ENCODE data around the gene AADACL2.
"Not testable (repeated sequence)": the region's sequence is repeated elsewhere in the genome, so short reads cannot be mapped to it uniquely, and the experiment has no call there.

AADACL2 gene

GRCh38 chr3:151766454-151766853 is 32.7 kb downstream of the AADACL2 start:
- no peak for DNase-seq

DNA sequence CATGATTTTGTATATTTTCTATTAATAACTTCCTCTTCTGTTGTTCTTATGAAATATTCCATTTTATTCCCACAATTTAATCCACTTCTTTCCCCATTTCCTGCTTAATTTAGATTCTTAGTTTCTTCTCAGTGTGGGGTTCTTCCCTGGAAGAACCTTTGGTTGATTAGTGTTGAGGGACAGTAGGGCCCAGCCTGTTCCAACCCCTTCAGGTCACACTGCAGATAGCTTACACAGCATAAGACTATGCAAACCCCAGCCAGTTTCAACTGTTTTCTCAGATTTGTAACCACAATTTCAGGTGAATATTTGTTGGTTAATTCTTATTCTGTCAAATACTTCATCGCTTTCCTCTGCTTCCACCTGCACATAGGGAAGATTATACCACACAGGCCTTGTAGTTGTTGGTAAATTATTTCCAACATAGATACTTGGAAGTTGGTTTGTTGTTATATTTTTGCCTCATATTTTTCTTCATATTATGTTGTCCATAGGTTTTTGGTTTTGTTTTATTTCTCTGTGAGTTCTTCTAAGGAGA is 34.7 kb downstream of the AADACL2 start:
- DNase-seq: peak in 1 of 4 experiments; percentile 26

DNA sequence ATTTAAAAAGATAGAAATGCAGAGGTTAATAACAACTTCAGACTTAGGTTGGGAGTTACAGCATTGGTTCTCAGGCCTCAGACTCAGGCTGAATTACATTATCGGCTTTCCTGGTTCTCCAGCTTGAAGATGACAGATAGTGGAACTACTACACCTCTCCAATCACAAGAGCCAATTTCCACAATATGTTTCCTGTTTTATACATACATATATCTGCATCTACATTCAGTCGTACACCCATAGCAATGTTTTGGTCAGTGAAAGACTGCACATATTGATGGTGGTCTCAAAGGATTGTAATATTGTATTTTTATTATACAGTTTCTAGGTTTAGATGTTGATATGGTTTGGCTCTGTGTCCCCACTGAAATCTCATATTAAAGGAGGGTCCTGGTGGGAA is 35.4 kb downstream of the AADACL2 start:
- no peak for DNase-seq

DNA sequence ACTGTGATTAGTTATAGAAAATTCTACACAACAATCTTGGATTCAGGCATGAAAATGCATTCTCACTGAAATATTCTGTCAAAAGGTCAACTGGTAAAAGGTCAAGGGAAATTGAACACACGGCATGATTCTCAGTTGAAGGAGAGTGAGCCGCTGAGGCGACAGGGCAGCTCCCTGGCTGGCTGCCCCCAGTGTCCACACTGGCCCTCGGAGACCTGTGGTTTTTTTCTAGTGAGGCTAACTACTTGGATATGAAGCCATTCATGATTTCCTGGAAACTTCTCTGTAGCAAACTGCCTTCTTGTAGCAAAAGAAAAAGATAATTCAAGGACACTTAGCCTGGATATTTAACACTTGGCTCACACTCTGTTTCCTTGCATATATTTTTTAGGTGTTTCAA is 37.2 kb downstream of the AADACL2 start:
- peak in 1 of 4 experiments; percentile 3 for DNase-seq

GRCh38 chr3:151772825-151773480 is 39.2 kb downstream of the AADACL2 start:
- no peak for DNase-seq

- DNase-seq: no peak
Measured at GRCh38 chr3:151774235-151774634, 40.5 kb downstream of the AADACL2 start.

GRCh38 chr3:151774910-151775309 is 41.2 kb downstream of the AADACL2 start:
- no peak for DNase-seq

- DNase-seq: no peak
Measured at GRCh38 chr3:151775314-151776258, 41.9 kb downstream of the AADACL2 start.

DNA sequence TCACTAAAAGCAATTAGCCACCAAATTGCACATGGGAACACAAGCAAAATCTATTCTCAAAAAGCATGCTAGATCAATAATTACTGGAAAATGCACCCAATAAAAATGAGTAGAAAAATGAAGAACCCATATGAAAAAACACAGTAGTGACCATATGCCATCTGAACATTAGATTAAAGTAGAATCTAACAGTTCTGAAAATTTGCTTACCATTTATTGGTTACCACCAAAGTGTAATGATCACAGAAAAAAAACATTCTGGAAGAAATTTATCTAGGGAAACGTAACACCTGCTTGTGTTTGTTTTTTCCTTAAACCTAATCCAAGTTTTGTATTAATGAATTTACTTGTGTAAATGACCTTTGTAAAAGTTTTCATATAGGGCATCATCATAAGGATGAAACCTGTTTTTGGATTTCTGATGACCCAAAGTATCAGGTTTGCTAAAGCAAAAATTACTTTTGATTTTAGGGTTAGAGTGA is 42.6 kb downstream of the AADACL2 start:
- DNase-seq: no peak

DNA sequence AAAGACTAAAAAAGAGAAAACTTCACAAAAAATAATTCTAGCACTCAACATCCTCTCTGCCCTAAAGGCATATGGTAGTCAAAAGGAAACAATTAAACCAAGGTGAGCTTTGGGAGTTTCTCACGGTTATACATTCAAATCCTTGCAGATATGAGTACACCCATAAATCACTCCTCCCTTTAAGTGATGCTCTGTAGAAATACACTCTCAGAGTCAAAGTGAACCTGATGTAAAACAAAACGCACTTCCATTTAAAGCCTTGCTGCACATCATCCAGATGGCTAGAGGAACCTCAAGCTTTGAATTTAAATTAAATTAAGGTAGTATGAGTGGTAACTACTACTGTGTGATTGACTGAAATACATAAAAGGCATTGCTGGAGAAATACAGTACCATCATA is 44.2 kb downstream of the AADACL2 start:
- DNase-seq: no peak

DNA sequence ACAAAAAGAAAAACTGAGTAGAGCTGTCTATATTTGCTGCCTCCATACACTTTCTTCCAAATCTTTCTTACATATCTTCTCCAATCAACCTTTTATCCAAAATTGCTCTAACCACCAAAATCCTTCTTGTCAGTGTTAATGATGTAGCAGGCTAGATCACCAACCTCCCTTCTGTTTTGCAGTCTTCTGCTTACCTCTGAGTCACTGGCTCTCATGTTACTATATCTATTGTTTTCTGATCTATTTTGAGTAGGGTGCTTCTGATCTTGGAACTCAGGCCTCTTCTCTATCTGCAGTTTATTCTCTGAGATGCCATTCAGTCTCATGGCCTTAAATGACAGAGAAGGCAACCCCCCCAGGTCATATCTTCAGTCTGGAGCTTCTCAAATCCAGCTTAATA is 53.9 kb downstream of the AADACL2 start:
- no peak for DNase-seq

- no peak for DNase-seq
Measured at GRCh38 chr3:151788401-151788800, 54.7 kb downstream of the AADACL2 start.

DNA sequence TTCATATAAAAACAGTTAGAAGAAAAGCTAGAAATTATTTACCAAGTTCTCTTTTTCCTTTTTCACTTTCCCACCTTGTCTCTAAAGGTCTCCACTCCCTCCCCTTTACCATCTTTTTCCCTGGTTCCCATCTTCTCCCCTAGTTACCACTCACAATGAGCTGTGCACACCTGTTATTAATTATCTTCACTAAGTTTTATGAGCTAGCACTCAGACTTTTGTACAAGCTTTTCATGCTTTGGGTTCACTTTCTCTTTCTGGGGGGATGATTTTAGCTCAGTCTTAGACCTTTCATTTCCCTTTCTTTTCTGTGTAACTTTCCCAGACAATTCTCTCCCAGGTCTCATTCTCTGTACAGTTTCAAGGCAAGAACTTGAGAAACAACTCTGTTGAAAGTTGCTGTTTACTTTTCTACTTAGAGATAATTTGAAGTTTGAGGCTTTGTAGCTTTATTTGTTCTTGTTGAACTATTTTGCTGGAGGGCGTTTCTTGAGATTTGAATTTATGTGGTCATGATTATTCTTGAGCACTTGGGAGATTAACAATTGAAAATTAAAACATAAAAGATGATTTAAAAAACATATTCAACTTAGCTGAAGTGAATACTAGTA is 56.2 kb downstream of the AADACL2 start:
- DNase-seq: no peak

GRCh38 chr3:151790763-151791162 is 57.0 kb downstream of the AADACL2 start:
- not testable (repeated sequence) for DNase-seq

- DNase-seq: no peak
Measured at GRCh38 chr3:151792411-151792810, 58.7 kb downstream of the AADACL2 start.

- DNase-seq: no peak
Measured at GRCh38 chr3:151793636-151794035, 59.9 kb downstream of the AADACL2 start.

- DNase-seq: no peak
Measured at GRCh38 chr3:151794080-151794479, 60.4 kb downstream of the AADACL2 start.

GRCh38 chr3:151795276-151795675 is 61.5 kb downstream of the AADACL2 start:
- no peak for DNase-seq

DNA sequence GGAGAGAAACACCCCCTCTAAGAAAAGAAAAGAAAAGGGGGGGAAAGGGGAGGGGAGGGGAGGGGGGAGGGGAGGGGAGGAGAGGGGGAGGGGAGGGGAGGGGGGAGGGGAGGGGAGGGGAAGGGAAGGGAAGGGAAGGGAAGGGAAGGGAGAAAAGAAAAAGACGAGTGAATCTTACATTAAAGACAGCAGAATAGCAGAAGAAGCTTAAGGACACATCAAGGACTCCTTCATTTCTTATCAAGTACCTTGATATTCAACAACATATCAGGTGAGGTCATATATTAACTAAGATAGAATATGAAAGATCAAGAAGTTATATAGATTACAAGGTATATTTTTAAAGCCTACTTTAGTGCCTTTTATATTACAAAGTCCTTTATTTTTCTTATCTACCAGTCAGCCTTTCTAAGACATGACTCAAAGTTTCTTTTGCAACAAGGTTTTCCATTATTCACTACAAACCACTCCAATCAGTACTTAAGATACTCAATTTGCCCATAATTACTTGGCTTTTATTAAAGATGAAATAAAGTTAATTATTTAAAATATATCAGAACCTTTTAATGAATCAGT is 62.5 kb downstream of the AADACL2 start:
- no peak for DNase-seq

- no peak for DNase-seq
Measured at GRCh38 chr3:151798466-151798865, 64.7 kb downstream of the AADACL2 start.

DNA sequence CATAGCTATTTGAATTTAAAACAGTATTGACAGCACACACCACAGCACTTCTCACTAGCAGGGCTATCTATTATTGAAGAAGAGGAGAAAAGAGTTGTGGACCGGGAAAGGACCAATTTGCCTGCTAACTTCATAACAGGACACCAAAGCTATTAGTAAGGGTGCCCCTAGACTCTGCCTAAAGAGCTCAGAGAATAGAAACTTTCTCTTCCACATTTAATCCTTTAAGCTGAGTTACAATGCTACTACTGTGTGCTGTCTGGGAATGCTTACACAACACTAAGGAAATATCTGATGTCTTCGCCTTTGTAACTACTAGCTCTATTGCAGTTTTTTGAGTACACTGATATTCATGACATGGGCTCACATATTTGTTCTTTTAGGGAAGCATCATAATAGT is 66.7 kb downstream of the AADACL2 start:
- DNase-seq: no peak

- DNase-seq: no peak
Measured at GRCh38 chr3:151804267-151804666, 70.5 kb downstream of the AADACL2 start.

DNA sequence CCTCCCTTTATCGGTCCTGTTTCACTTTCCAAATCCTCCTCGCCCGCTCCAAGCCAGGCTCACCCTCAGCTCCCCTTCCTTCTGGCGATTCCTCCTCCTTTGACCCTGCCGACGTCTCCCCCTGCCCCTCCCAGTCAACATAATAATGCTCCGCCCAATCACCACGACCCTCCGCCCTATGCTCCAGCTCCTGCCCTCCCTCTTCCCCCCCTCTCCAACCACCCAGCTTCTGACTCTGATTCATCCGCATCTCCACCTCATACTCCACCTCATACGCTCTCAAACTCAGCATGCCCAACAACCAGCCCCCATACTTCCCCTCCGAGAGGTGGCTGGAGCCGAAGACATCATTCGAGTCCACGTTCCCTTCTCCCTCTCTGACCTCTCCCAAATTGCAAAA is 73.1 kb downstream of the AADACL2 start:
- DNase-seq: no peak

All from suppressor macrophage (primary cell).